ENCODE data around the gene STAC.

Gene STAC

DNA sequence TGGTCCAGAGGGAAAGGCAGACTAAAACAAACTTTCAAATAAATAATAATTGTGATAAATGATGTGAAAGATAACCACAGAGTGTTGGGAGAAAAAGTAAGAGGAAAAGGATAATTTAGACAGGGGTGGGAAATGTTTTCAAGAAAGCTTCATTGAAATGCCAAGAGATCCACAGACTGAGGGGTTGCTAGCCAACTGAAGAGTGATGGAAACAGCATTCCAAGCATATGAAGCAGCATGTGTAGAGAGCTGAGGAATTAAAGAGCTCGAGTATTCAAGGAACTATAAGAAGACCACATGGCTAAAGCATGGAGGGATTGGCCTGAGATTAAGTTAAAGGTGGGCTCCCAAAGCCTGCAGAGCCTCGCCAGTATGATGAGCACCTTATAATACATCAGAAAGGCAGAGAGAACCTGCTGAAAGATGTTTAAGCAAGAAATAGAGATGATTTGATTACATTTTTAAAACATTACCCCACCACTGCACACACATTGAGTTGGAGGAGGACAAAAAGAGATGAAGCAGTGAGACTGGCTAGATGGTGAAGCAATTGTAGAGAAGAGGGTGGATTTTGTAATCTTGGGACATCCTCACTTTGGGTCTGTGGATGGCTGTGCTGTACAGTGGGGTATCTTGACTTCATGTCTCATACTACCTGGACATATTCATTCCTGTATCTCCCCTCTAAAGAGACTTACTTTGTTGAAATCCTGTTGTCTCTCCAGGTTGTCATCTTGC is 100.8 kb downstream of the STAC start:
- Histone ChIP-seq H3K9me3 (ENCODE audit: insufficient read depth, low read depth, low read length) (no peaks in the 10 kb centered on the region), H3K27me3 (ENCODE audit: insufficient read depth, low read length) (no peaks in the 10 kb centered on the region), H3K36me3 (ENCODE audit: insufficient read depth, low read length) (no peaks in the 10 kb centered on the region), H3K4me1 (ENCODE audit: insufficient read depth, low read length) (no peaks in the 10 kb centered on the region), H3K9ac (ENCODE audit: low read depth, low read length) (no peak overlapping the region), H3K27ac (ENCODE audit: low read depth, low read length) (no peak overlapping the region), H3K4me3 (ENCODE audit: low read length) (no peak overlapping the region)
- WGBS: 86% methylated on average over 2 of the region's 2 CpGs

- 85% methylated on average over 4 of the region's 4 CpGs for WGBS
- no peaks in the 10 kb centered on the region for H3K9me3 ChIP-seq (ENCODE audit: insufficient read depth, low read depth, low read length)
- no peaks in the 10 kb centered on the region for H3K4me1 ChIP-seq (ENCODE audit: insufficient read depth, low read length)
These were observed 102.0 kb downstream of the STAC start for GRCh38 chr3:36482256-36482655.

GRCh38 chr3:36482880-36483279 is 102.6 kb downstream of the STAC start:
- Histone ChIP-seq H3K27ac (ENCODE audit: low read depth, low read length) (no peak overlapping the region), H3K9ac (ENCODE audit: low read depth, low read length) (no peak overlapping the region), H3K27me3 (ENCODE audit: insufficient read depth, low read length) (no peaks in the 10 kb centered on the region), H3K4me1 (ENCODE audit: insufficient read depth, low read length) (no peaks in the 10 kb centered on the region), H3K36me3 (ENCODE audit: insufficient read depth, low read length) (no peaks in the 10 kb centered on the region), H3K4me3 (ENCODE audit: low read length) (no peak overlapping the region), H3K9me3 (ENCODE audit: insufficient read depth, low read depth, low read length) (no peaks in the 10 kb centered on the region)
- over 99% methylated on average over 3 of the region's 3 CpGs for WGBS

More at GRCh38 chr3:36482256-36482655, 102.0 kb downstream of the STAC start:
- H3K9ac ChIP-seq (ENCODE audit: low read depth, low read length): no peak overlapping the region
- no peak overlapping the region for H3K4me3 ChIP-seq (ENCODE audit: low read length)
- H3K27me3 ChIP-seq (ENCODE audit: insufficient read depth, low read length): no peaks in the 10 kb centered on the region
- H3K27ac ChIP-seq (ENCODE audit: low read depth, low read length): no peak overlapping the region
- no peaks in the 10 kb centered on the region for H3K36me3 ChIP-seq (ENCODE audit: insufficient read depth, low read length)

GRCh38 chr3:36483709-36484108 is 103.4 kb downstream of the STAC start:
- Histone ChIP-seq H3K9me3 (ENCODE audit: insufficient read depth, low read depth, low read length) (no peaks in the 10 kb centered on the region), H3K36me3 (ENCODE audit: insufficient read depth, low read length) (no peaks in the 10 kb centered on the region), H3K4me1 (ENCODE audit: insufficient read depth, low read length) (no peaks in the 10 kb centered on the region), H3K4me3 (ENCODE audit: low read length) (no peak overlapping the region), H3K27ac (ENCODE audit: low read depth, low read length) (no peak overlapping the region), H3K27me3 (ENCODE audit: insufficient read depth, low read length) (no peaks in the 10 kb centered on the region), H3K9ac (ENCODE audit: low read depth, low read length) (no peak overlapping the region)
- WGBS: 96% methylated on average over 5 of the region's 5 CpGs

- H3K9me3 ChIP-seq (ENCODE audit: insufficient read depth, low read depth, low read length): no peaks in the 10 kb centered on the region
- no peaks in the 10 kb centered on the region for H3K27me3 ChIP-seq (ENCODE audit: insufficient read depth, low read length)
- 83% methylated on average over 1 of the region's 1 CpG for WGBS
- H3K36me3 ChIP-seq (ENCODE audit: insufficient read depth, low read length): no peaks in the 10 kb centered on the region
- H3K27ac ChIP-seq (ENCODE audit: low read depth, low read length): no peak overlapping the region
- H3K4me1 ChIP-seq (ENCODE audit: insufficient read depth, low read length): no peaks in the 10 kb centered on the region
- H3K4me3 ChIP-seq (ENCODE audit: low read length): no peak overlapping the region
- H3K9ac ChIP-seq (ENCODE audit: low read depth, low read length): no peak overlapping the region
These were observed 104.1 kb downstream of the STAC start for GRCh38 chr3:36484386-36484785.

GRCh38 chr3:36486009-36486795 is 105.9 kb downstream of the STAC start:
- no peaks in the 10 kb centered on the region for H3K36me3 ChIP-seq (ENCODE audit: insufficient read depth, low read length)
- no peak overlapping the region for H3K4me3 ChIP-seq (ENCODE audit: low read length)
- 95% methylated on average over 8 of the region's 8 CpGs for WGBS
- H3K9me3 ChIP-seq (ENCODE audit: insufficient read depth, low read depth, low read length): no peaks in the 10 kb centered on the region
- no peak overlapping the region for H3K9ac ChIP-seq (ENCODE audit: low read depth, low read length)
- H3K27ac ChIP-seq (ENCODE audit: low read depth, low read length): no peak overlapping the region
- no peaks in the 10 kb centered on the region for H3K4me1 ChIP-seq (ENCODE audit: insufficient read depth, low read length)
- H3K27me3 ChIP-seq (ENCODE audit: insufficient read depth, low read length): no peaks in the 10 kb centered on the region

- no peaks in the 10 kb centered on the region for H3K4me1 ChIP-seq (ENCODE audit: insufficient read depth, low read length)
- no peak overlapping the region for H3K9ac ChIP-seq (ENCODE audit: low read depth, low read length)
- H3K4me3 ChIP-seq (ENCODE audit: low read length): no peak overlapping the region
- H3K27ac ChIP-seq (ENCODE audit: low read depth, low read length): no peak overlapping the region
- no peaks in the 10 kb centered on the region for H3K27me3 ChIP-seq (ENCODE audit: insufficient read depth, low read length)
- H3K36me3 ChIP-seq (ENCODE audit: insufficient read depth, low read length): no peaks in the 10 kb centered on the region
- no peaks in the 10 kb centered on the region for H3K9me3 ChIP-seq (ENCODE audit: insufficient read depth, low read depth, low read length)
- WGBS: 95% methylated on average over 4 of the region's 4 CpGs
These were observed 107.3 kb downstream of the STAC start for GRCh38 chr3:36487616-36488015.

GRCh38 chr3:36488077-36488789 is 107.9 kb downstream of the STAC start:
- Histone ChIP-seq H3K9me3 (ENCODE audit: insufficient read depth, low read depth, low read length) (no peaks in the 10 kb centered on the region), H3K36me3 (ENCODE audit: insufficient read depth, low read length) (no peaks in the 10 kb centered on the region)
- WGBS: 92% methylated on average over 6 of the region's 6 CpGs

DNA sequence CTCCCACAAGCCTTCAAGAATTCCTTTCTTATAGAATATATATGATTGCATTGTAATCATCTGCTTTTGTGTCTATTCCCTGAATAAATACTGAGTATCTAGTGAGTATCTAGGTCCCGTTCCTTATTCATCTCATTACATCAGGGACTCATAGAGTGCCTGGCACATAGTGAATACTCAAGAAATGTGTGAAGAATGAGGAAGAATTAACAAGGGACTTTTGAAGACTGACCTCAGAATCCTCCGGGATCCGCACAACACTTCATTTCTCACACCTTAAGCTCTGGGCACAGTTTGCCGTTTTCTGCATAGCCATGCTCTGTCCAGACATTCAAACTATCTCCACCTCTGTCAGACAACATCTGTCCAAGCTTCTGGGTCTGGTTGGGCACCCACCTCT is 108.8 kb downstream of the STAC start:
- WGBS: 92% methylated on average over 3 of the region's 4 CpGs

More at GRCh38 chr3:36488077-36488789, 107.9 kb downstream of the STAC start:
- H3K4me3 ChIP-seq (ENCODE audit: low read length): no peak overlapping the region
- no peaks in the 10 kb centered on the region for H3K27me3 ChIP-seq (ENCODE audit: insufficient read depth, low read length)
- H3K9ac ChIP-seq (ENCODE audit: low read depth, low read length): no peak overlapping the region
- no peak overlapping the region for H3K27ac ChIP-seq (ENCODE audit: low read depth, low read length)
- H3K4me1 ChIP-seq (ENCODE audit: insufficient read depth, low read length): no peaks in the 10 kb centered on the region

DNA sequence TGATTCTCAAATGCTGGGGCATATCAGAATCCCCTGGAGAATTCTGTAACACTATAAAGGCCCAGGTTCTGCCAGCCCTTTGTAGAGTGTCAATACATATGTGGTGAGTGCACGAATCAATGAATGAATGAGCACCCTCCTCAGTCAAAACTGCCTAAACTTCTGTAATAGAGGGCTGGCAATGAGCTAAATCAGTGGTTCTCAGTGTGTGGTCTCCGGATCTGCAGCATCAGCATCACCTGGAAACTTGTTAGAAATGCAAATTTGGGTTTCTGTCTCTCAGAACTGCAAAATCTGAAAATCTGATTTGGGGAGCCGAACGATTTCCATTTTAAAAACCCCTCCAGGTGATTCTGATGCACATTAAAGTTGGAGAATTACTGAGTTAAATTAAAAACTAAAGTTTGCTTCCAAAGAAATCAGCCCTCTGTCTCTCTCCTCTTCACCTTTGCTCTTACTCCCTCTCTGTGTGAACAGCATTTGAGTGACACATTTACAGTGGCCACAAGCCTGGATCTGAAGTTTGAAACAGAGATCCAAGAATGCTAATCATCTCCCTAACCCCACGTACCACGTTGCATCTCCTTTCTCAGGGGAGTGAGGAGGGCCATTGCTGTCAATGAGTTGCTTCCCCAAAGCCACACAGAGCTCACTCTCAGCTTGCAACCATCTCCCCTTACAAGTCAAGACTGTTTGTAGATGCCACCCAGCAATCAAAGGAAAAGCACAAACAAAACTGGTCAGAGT is 109.5 kb downstream of the STAC start:
- 87% methylated on average over 6 of the region's 6 CpGs for WGBS
- Histone ChIP-seq H3K4me3 (ENCODE audit: low read length) (no peak overlapping the region), H3K9me3 (ENCODE audit: insufficient read depth, low read depth, low read length) (no peaks in the 10 kb centered on the region), H3K27ac (ENCODE audit: low read depth, low read length) (no peak overlapping the region), H3K9ac (ENCODE audit: low read depth, low read length) (no peak overlapping the region), H3K4me1 (ENCODE audit: insufficient read depth, low read length) (no peaks in the 10 kb centered on the region), H3K27me3 (ENCODE audit: insufficient read depth, low read length) (no peaks in the 10 kb centered on the region), H3K36me3 (ENCODE audit: insufficient read depth, low read length) (no peaks in the 10 kb centered on the region)

More for the DNA sequence above, 108.8 kb downstream of the STAC start:
- Histone ChIP-seq H3K9me3 (ENCODE audit: insufficient read depth, low read depth, low read length) (no peaks in the 10 kb centered on the region), H3K4me1 (ENCODE audit: insufficient read depth, low read length) (no peaks in the 10 kb centered on the region), H3K4me3 (ENCODE audit: low read length) (no peak overlapping the region), H3K27me3 (ENCODE audit: insufficient read depth, low read length) (no peaks in the 10 kb centered on the region), H3K9ac (ENCODE audit: low read depth, low read length) (no peak overlapping the region), H3K27ac (ENCODE audit: low read depth, low read length) (no peak overlapping the region), H3K36me3 (ENCODE audit: insufficient read depth, low read length) (no peaks in the 10 kb centered on the region)

All from HUES64 (cell line).